Measurements from ENCODE around the gene POU6F2.

GRCh38 chr7:39317107-39317506 lies 339.4 kb downstream of the POU6F2 start:
- TF ChIP-seq CTCF (IDR thresholded peaks at IDR 0.05) (no peak), POLR2A (IDR thresholded peaks at IDR 0.05) (no peak), EP300 (IDR thresholded peaks at IDR 0.05) (no peak), POLR2AphosphoS5 (IDR thresholded peaks at IDR 0.05) (no peak)

Data from suprapubic skin (tissue), 4 donors.